ENCODE measurements around the gene FAM162A. TPM values are rescaled to one million over a fixed set of nuclear protein-coding genes. Genes with fewer than 3 reads are reported as not detected.
A peak's percentile ranks its signal among the peaks of the same experiment; 100 is the strongest.

The FAM162A gene
- total RNA-seq, 1 experiment from 2014 or later = 83.9 TPM

GRCh38 chr3:122458992-122459391 is 75.0 kb downstream of the FAM162A start (continued):
- TF ChIP-seq CBFB (CRISPR knock-in tag; IDR thresholded peaks at IDR 0.05; ENCODE audit: low read depth) = no peak
- TF ChIP-seq NR3C1 (CRISPR knock-in tag; conservative IDR thresholded peaks at IDR 0.05; ENCODE audit: low read depth) = no peak
- TF ChIP-seq FOXP1 (CRISPR knock-in tag; IDR thresholded peaks at IDR 0.05; ENCODE audit: borderline replicate concordance) = no peak

GRCh38 chr3:122461806-122462205 is 77.8 kb downstream of the FAM162A start:
- H3K4me1 Mint-ChIP-seq = no peaks in the 10 kb centered on the region
- H3K9me3 Mint-ChIP-seq = no peaks in the 10 kb centered on the region
- no peak overlapping the region for H3K4me3 Mint-ChIP-seq
- H3K36me3 Mint-ChIP-seq = peaks cover 35% of the 10 kb centered on the region
- no peak for TF ChIP-seq USF1 (CRISPR knock-in tag; IDR thresholded peaks at IDR 0.05)
- TF ChIP-seq AR (CRISPR knock-in tag; IDR thresholded peaks at IDR 0.05) = no peak
- TF ChIP-seq JUN (CRISPR knock-in tag; IDR thresholded peaks at IDR 0.05) = no peak
- TF ChIP-seq TEAD1 (CRISPR knock-in tag; IDR thresholded peaks at IDR 0.05) = no peak
- no peak for TF ChIP-seq STAT6 (CRISPR knock-in tag; conservative IDR thresholded peaks at IDR 0.05; ENCODE audit: low read depth)
- TF ChIP-seq NR3C1 (CRISPR knock-in tag; conservative IDR thresholded peaks at IDR 0.05; ENCODE audit: low read depth) = no peak
- no peak for TF ChIP-seq ATF6 (CRISPR knock-in tag; IDR thresholded peaks at IDR 0.05)
- no peak for TF ChIP-seq USF2 (CRISPR knock-in tag; IDR thresholded peaks at IDR 0.05)
- no peak for TF ChIP-seq ZNF281 (CRISPR knock-in tag; IDR thresholded peaks at IDR 0.05)
- no peak for TF ChIP-seq HMGXB4 (CRISPR knock-in tag; IDR thresholded peaks at IDR 0.05)
- TF ChIP-seq HMGA2 (CRISPR knock-in tag; IDR thresholded peaks at IDR 0.05) = no peak
- TF ChIP-seq ZNF512 (CRISPR knock-in tag; IDR thresholded peaks at IDR 0.05; ENCODE audit: borderline replicate concordance) = no peak
- TF ChIP-seq CREB1 (CRISPR knock-in tag; IDR thresholded peaks at IDR 0.05) = no peak
- no peak for TF ChIP-seq E2F4 (CRISPR knock-in tag; IDR thresholded peaks at IDR 0.05; ENCODE audit: borderline replicate concordance, low read depth)
- TF ChIP-seq GRHL2 (CRISPR knock-in tag; IDR thresholded peaks at IDR 0.05; ENCODE audit: insufficient replicate concordance, severe bottlenecking) = no peak
- DNase-seq (ENCODE audit: low spot score) (no peak), ATAC-seq (no peak)
- 0 out of 2 replicates have a peak overlapping the region, but pooled peaks have one; percentile 74 for H3K27ac Mint-ChIP-seq
- H3K27me3 Mint-ChIP-seq (ENCODE audit: low read depth) = no peaks in the 10 kb centered on the region
- ChIA-PET CTCF (no interaction called here), POLR2A (no interaction called here)

Data from WTC11 (cell line).